CD4-positive, alpha-beta T cell treated with Interleukin-12 subunit alpha and Interleukin-12 subunit beta, for 1 hour (primary cell): Measurements from ENCODE around the gene AP1AR.
"Not testable (repeated sequence)": the region's sequence is repeated elsewhere in the genome, so short reads cannot be mapped to it uniquely, and the experiment has no call there.

ENCODE experiments used
- DNase-seq: peaks from one replicate; pipeline ENCODE4 v3.0.0-alpha.2; 2020

AP1AR gene

GRCh38 chr4:112280386-112281056, 48.9 kb downstream of the AP1AR start:
- DNase-seq = no peak

- not testable (repeated sequence) for DNase-seq
Measured at GRCh38 chr4:112281895-112282398, 50.4 kb downstream of the AP1AR start.

- no peak for DNase-seq
Measured at GRCh38 chr4:112282860-112283667, 51.5 kb downstream of the AP1AR start.

GRCh38 chr4:112284166-112284565, 52.6 kb downstream of the AP1AR start:
- peak; percentile 28 for DNase-seq

GRCh38 chr4:112284662-112285411, 53.2 kb downstream of the AP1AR start:
- DNase-seq = peak; percentile 51

- DNase-seq = peak; percentile 47
Measured at GRCh38 chr4:112287258-112287989, 55.8 kb downstream of the AP1AR start.

- DNase-seq = peak; percentile 75
Measured at GRCh38 chr4:112288455-112288854, 56.9 kb downstream of the AP1AR start.

- DNase-seq = no peak
Measured at GRCh38 chr4:112289407-112290253, 58.0 kb downstream of the AP1AR start.

- DNase-seq = no peak
Measured at GRCh38 chr4:112290341-112290740, 58.8 kb downstream of the AP1AR start.

- peak; percentile 43 for DNase-seq
Measured at GRCh38 chr4:112296949-112297880, 65.6 kb downstream of the AP1AR start, which contains the start of gene ALPK1. TSS of gene ALPK1 (plus strand) at chr4:112297369.

- DNase-seq = no peak
Measured at GRCh38 chr4:112299721-112300120, 68.1 kb downstream of the AP1AR start.

GRCh38 chr4:112302320-112303274, 71.0 kb downstream of the AP1AR start:
- peak; percentile 36 for DNase-seq

- not testable (repeated sequence) for DNase-seq
Measured at GRCh38 chr4:112305477-112305876, 73.9 kb downstream of the AP1AR start.

GRCh38 chr4:112309263-112309791, 77.7 kb downstream of the AP1AR start:
- DNase-seq = peak; percentile 12

- no peak for DNase-seq
Measured at GRCh38 chr4:112311516-112311915, 79.9 kb downstream of the AP1AR start.

- DNase-seq = no peak
Measured at GRCh38 chr4:112312610-112313239, 81.1 kb downstream of the AP1AR start.

- no peak for DNase-seq
Measured at GRCh38 chr4:112315446-112315845, 83.9 kb downstream of the AP1AR start.

- no peak for DNase-seq
Measured at GRCh38 chr4:112316360-112316759, 84.8 kb downstream of the AP1AR start.
